Endothelial cell of umbilical vein (primary cell): ENCODE measurements around the gene ID1. TPM values are rescaled to one million over a fixed set of nuclear protein-coding genes. Genes with fewer than 3 reads are reported as not detected.

Experiments used
- BruUV-seq: library from RNA; stranded (reverse); fragments of 400-500 nt; replicated peaks from 2 replicates; lab custom pipeline; 2021; lab: Mats Ljungman, UMichigan
- CTCF ChIA-PET: fragments of 300-600, 350-600 bp; sonication (Branson Sonifier 250); formaldehyde crosslinking; loops from one replicate; lab custom pipeline; 2021; ENCODE audit warnings: antibody characterized with exemption, inconsistent platforms; lab: Charles Lee
- POLR2A ChIA-PET: fragments of 300-600, 350-600 bp; sonication (Branson Sonifier 250); formaldehyde crosslinking; loops from one replicate; lab custom pipeline; 2021; ENCODE audit warnings: antibody characterized with exemption, inconsistent platforms; lab: Charles Lee
- DNase-seq: peaks from one replicate; pipeline ENCODE4 v3.0.0-alpha.2; 2011; ENCODE audit warnings: low read depth, low spot score
- FAIRE-seq: peaks from 2 replicates; lab custom pipeline; 2011; peaks lifted over from hg19 to GRCh38; lab: Jason Lieb, UNC
- H2AFZ ChIP-seq: 2 replicates; pipeline ENCODE4 v1.6.0; 2012; ENCODE audit warnings: low read depth, low read length, control low read depth, inconsistent platforms
- H3K27ac ChIP-seq: 2 replicates; pipeline ENCODE4 v1.5.1; 2011; ENCODE audit warnings: low read depth, mild to moderate bottlenecking, control low read depth, low read length, moderate library complexity; ENCODE audit not compliant: insufficient read depth
- H3K27me3 ChIP-seq, 2 experiments: 2 replicates each; pipeline versions ENCODE4 v1.6.0 to v1.6.1; 2011; ENCODE audit warnings: low read length in 2 of 2, mixed read lengths in 1 of 2; ENCODE audit not compliant: control insufficient read depth in 2 of 2, insufficient read depth in 2 of 2
- H3K36me3 ChIP-seq, 2 experiments: 2 replicates in 1 of 2; 3 replicates in 1 of 2; pipeline ENCODE4 v1.5.1; 2011; ENCODE audit warnings: low read length in 2 of 2, mild to moderate bottlenecking in 1 of 2, moderate library complexity in 1 of 2; ENCODE audit not compliant: control insufficient read depth in 2 of 2, insufficient read depth in 2 of 2; ENCODE audit errors: extremely low read depth in 1 of 2
- H3K4me1 ChIP-seq: 3 replicates; pipeline ENCODE4 v1.5.1; 2011; ENCODE audit warnings: mild to moderate bottlenecking, low read length; ENCODE audit not compliant: control insufficient read depth, insufficient read depth; ENCODE audit errors: extremely low read depth
- H3K4me2 ChIP-seq: 2 replicates; pipeline ENCODE4 v1.6.1; 2011; ENCODE audit warnings: low read length, control low read depth, mixed read lengths; ENCODE audit not compliant: insufficient read depth
- H3K4me3 ChIP-seq, 3 experiments: fragments of 200-600 bp in 1 of 3; sonication (generic), shearing (Covaris generic) in 1 of 3; replicated peaks in 1 of 3; 2 replicates each; pipeline ENCODE4 v1.5.1; 2011 to 2016; ENCODE audit warnings: control low read depth in 3 of 3, low read length in 3 of 3, mild to moderate bottlenecking in 2 of 3, inconsistent platforms in 1 of 3, low read depth in 1 of 3, moderate library complexity in 1 of 3; ENCODE audit not compliant: insufficient read depth in 1 of 3
- H3K79me2 ChIP-seq: 2 replicates; pipeline ENCODE4 v1.6.0; 2012; ENCODE audit warnings: low read length, inconsistent platforms; ENCODE audit not compliant: control insufficient read depth, insufficient read depth
- H3K9ac ChIP-seq: replicated peaks from 2 replicates; pipeline ENCODE3; 2011; ENCODE audit warnings: low read length, control low read depth; ENCODE audit not compliant: insufficient read depth; ENCODE audit errors: extremely low read depth
- H3K9me1 ChIP-seq: replicated peaks from 3 replicates; pipeline ENCODE4 v1.6.0; 2011; ENCODE audit warnings: mild to moderate bottlenecking, low read length; ENCODE audit not compliant: control insufficient read depth, insufficient read depth; ENCODE audit errors: extremely low read depth
- H3K9me3 ChIP-seq: replicated peaks from 2 replicates; pipeline ENCODE4 v1.5.1; 2012; ENCODE audit warnings: low read length, inconsistent platforms; ENCODE audit not compliant: control insufficient read depth, insufficient read depth
- H4K20me1 ChIP-seq: replicated peaks from 2 replicates; pipeline ENCODE3; 2011; ENCODE audit warnings: mild to moderate bottlenecking, low read length; ENCODE audit not compliant: control insufficient read depth, insufficient read depth; ENCODE audit errors: extremely low read depth
- EZH2 ChIP-seq: IDR thresholded peaks from 2 replicates; pipeline ENCODE4 v1.6.1; 2012; ENCODE audit warnings: borderline replicate concordance, low read depth, mild to moderate bottlenecking, moderate library complexity, low read length, inconsistent platforms; ENCODE audit not compliant: severe bottlenecking
- JUN ChIP-seq: IDR thresholded peaks from 2 replicates; pipeline ENCODE4 v1.6.1; 2011; ENCODE audit warnings: borderline replicate concordance, low read depth; ENCODE audit not compliant: insufficient read length, insufficient read depth
- MAX ChIP-seq: IDR thresholded peaks from 2 replicates; pipeline ENCODE4 v1.6.1; 2011; ENCODE audit not compliant: insufficient read depth, insufficient read length
- dilution Hi-C: fragments of 300-500 bp; cut with MboI; formaldehyde crosslinking; loops from one replicate; pipeline ENCODE4 v1.15.0; 2019; ENCODE audit warnings: low sequenced_read_pairs; ENCODE audit not compliant: extremely low pct_ligation_motif_present
- intact Hi-C: fragments of 100-400 bp; cut with micrococcal nuclease; formaldehyde crosslinking; loops from one replicate; pipeline ENCODE4 v1.10.0; 2022
- polyA plus RNA-seq, 4 experiments: library from polyadenylated mRNA; depleted of rRNA in 3 of 4; stranded (reverse) in 3 of 4; unstranded in 1 of 4; fragments of >200 nt; gene quantifications; 2 replicates each; pipeline versions ENCODE4 v1.2.1 to v1.2.3, GENCODE V29; 2011 to 2012; ENCODE audit warnings: missing spikeins in 1 of 4
- total RNA-seq: library from RNA; stranded (reverse); gene quantifications from 2 replicates; pipeline ENCODE4 v1.2.3, GENCODE V29; 2021

ID1 gene
- total and polyA plus RNA-seq, 2 donors (not counting 3 experiments of a cell fraction or from before 2014, with no cell fraction given): 78.9 to 152 TPM

GRCh38 chr20:31605902-31606803, 1.1 kb downstream of the ID1 start:
- Histone ChIP-seq H3K36me3 (no peaks in the 10 kb centered on the region), H3K9ac (peak overlapping the region; percentile 99), H3K79me2 (peaks cover 26% of the 10 kb centered on the region), H2AFZ (no peak overlapping the region), H3K4me2 (peak overlapping the region; percentile 71), H4K20me1 (no peaks in the 10 kb centered on the region), H3K27me3 (no peaks in the 10 kb centered on the region), H3K4me3 (peak overlapping the region; percentile 29 to 94 (median 68)), H3K27ac (peak overlapping the region; percentile 100), H3K4me1 (peaks cover 57% of the 10 kb centered on the region), H3K9me1 (no peaks in the 10 kb centered on the region), H3K9me3 (no peaks in the 10 kb centered on the region)
- FAIRE-seq (no peak), DNase-seq (peak; percentile 36)
- no TSS peak for BruUV-seq
- intact Hi-C loops (loop anchor here (2.0 kb wide), 3 partner anchors 19 to 107 kb away; no protein-coding TSS in a partner anchor), dilution Hi-C loops (no loop called here)
- CTCF ChIA-PET: interaction anchor here (1.0 to 12.8 kb wide), 5 partner anchors 18 to 117 kb away, joined by 3 to 1817 read pairs (median 3); partner anchors contain the start of gene HM13
- TF ChIP-seq MAX (no peak), JUN (no peak), EZH2 (no peak)
- POLR2A ChIA-PET: interaction anchor here (0.8 to 2.8 kb wide), 11 partner anchors 10 to 49 kb away, joined by 3 to 48 read pairs (median 9); no protein-coding TSS in a partner anchor
